HEK293 (cell line): ENCODE results near the gene CFAP107.
A peak's percentile ranks its signal among the peaks of the same experiment; 100 is the strongest.

Experiments
- CTCF ChIA-PET: fragments of 350-600 bp; formaldehyde crosslinking; extraction: SDS; loops from one replicate; lab custom pipeline; 2021; ENCODE audit warnings: antibody characterized with exemption; lab: Yijun Ruan, JAX
- POLR2A ChIA-PET: fragments of 300-600 bp; formaldehyde crosslinking; extraction: SDS; loops from one replicate; lab custom pipeline; 2020; ENCODE audit warnings: antibody characterized with exemption, inconsistent platforms; lab: Yijun Ruan, JAX
- H3K27ac ChIP-seq: fragments of 200-500 bp; sonication (Bioruptor generic); 2 replicates; pipeline ENCODE4 v1.5.1; 2014; ENCODE audit warnings: low read depth, low read length, control low read depth, inconsistent platforms; ENCODE audit errors: extremely low read depth
- H3K36me3 ChIP-seq, 2 experiments: fragments of 200-500 bp in 1 of 2; sonication (Bioruptor generic) in 1 of 2; 1 replicate in 1 of 2; 2 replicates in 1 of 2; pipeline ENCODE4 v1.5.1; 2014 to 2017; ENCODE audit warnings: inconsistent platforms in 2 of 2, low read length in 2 of 2; ENCODE audit not compliant: control insufficient read depth in 2 of 2, insufficient read depth in 1 of 2
- H3K4me1 ChIP-seq: fragments of 200-500 bp; sonication (Bioruptor generic); 2 replicates; pipeline ENCODE4 v1.5.1; 2014; ENCODE audit warnings: mild to moderate bottlenecking, low read length, inconsistent platforms; ENCODE audit not compliant: control insufficient read depth, insufficient read depth
- H3K4me3 ChIP-seq: 2 replicates; pipeline ENCODE4 v1.5.1; 2011; ENCODE audit warnings: low read depth, mild to moderate bottlenecking, control low read depth, low read length, moderate library complexity
- H3K9me3 ChIP-seq: fragments of 200-500 bp; sonication (Bioruptor generic); 2 replicates; pipeline ENCODE4 v1.5.1; 2014; ENCODE audit warnings: low read depth, low read length, inconsistent platforms; ENCODE audit not compliant: control insufficient read depth, insufficient read depth
- IKZF3 ChIP-seq: fragments of 450-650 bp; IDR thresholded peaks from 2 replicates; pipeline ENCODE4 v1.5.0; 2018; ENCODE audit warnings: missing biosample characterization, mild to moderate bottlenecking, missing genetic modification characterization, moderate library complexity
- KLF1 ChIP-seq: fragments of 450-650 bp; formaldehyde crosslinking; IDR thresholded peaks from 2 replicates; pipeline ENCODE4 v1.5.1; 2016; ENCODE audit warnings: missing biosample characterization, missing genetic modification characterization
- ZBTB1 ChIP-seq: fragments of 450-650 bp; formaldehyde crosslinking; IDR thresholded peaks from 2 replicates; pipeline ENCODE4 v1.5.1; 2016; ENCODE audit warnings: missing biosample characterization, missing genetic modification characterization
- ZNF146 ChIP-seq: fragments of 450-650 bp; formaldehyde crosslinking; IDR thresholded peaks from 2 replicates; pipeline ENCODE4 v1.5.1; 2016; ENCODE audit warnings: missing biosample characterization, missing genetic modification characterization
- ZNF266 ChIP-seq: fragments of 450-650 bp; formaldehyde crosslinking; IDR thresholded peaks from 2 replicates; pipeline ENCODE4 v1.5.1; 2016; ENCODE audit warnings: missing biosample characterization, missing genetic modification characterization, low read depth
- ZNF302 ChIP-seq: fragments of 450-650 bp; formaldehyde crosslinking; IDR thresholded peaks from 2 replicates; pipeline ENCODE4 v1.5.1; 2016; ENCODE audit warnings: missing biosample characterization, missing genetic modification characterization, low read depth
- ZNF404 ChIP-seq: fragments of 450-650 bp; formaldehyde crosslinking; IDR thresholded peaks from 2 replicates; pipeline ENCODE4 v1.5.1; 2017; ENCODE audit warnings: missing biosample characterization, missing genetic modification characterization
- ZNF792 ChIP-seq: fragments of 450-650 bp; formaldehyde crosslinking; IDR thresholded peaks from 2 replicates; pipeline ENCODE4 v1.5.1; 2016; ENCODE audit warnings: missing biosample characterization, missing genetic modification characterization
- TF ChIP-seq, protein P1 (sequence below): fragments of 450-650 bp; formaldehyde crosslinking; IDR thresholded peaks from 2 replicates; pipeline ENCODE4 v1.5.1; 2016; ENCODE audit warnings: missing biosample characterization, missing genetic modification characterization, low read depth
- TF ChIP-seq, protein P2 (sequence below): fragments of 450-650 bp; formaldehyde crosslinking; IDR thresholded peaks from 2 replicates; pipeline ENCODE4 v1.5.1; 2017; ENCODE audit warnings: missing biosample characterization, missing genetic modification characterization
- TF ChIP-seq, protein P3 (sequence below): fragments of 450-650 bp; formaldehyde crosslinking; IDR thresholded peaks from 2 replicates; pipeline ENCODE4 v1.5.1; 2016; ENCODE audit warnings: missing biosample characterization, missing genetic modification characterization, low read depth
- TF ChIP-seq, protein P4 (sequence below): fragments of 450-650 bp; formaldehyde crosslinking; IDR thresholded peaks from 2 replicates; pipeline ENCODE4 v1.5.1; 2017; ENCODE audit warnings: missing biosample characterization, missing genetic modification characterization
- TF ChIP-seq, protein P5 (sequence below): fragments of 450-650 bp; formaldehyde crosslinking; IDR thresholded peaks from 2 replicates; pipeline ENCODE4 v1.5.1; 2016; ENCODE audit warnings: missing biosample characterization, missing genetic modification characterization
- TF ChIP-seq, protein P6 (sequence below): fragments of 450-650 bp; formaldehyde crosslinking; IDR thresholded peaks from 2 replicates; pipeline ENCODE4 v1.5.1; 2016; ENCODE audit warnings: missing biosample characterization, missing genetic modification characterization
- TF ChIP-seq, protein P7 (sequence below): fragments of 450-650 bp; formaldehyde crosslinking; IDR thresholded peaks from 2 replicates; pipeline ENCODE4 v1.5.1; 2017; ENCODE audit warnings: missing biosample characterization, missing genetic modification characterization

The CFAP107 gene

DNA sequence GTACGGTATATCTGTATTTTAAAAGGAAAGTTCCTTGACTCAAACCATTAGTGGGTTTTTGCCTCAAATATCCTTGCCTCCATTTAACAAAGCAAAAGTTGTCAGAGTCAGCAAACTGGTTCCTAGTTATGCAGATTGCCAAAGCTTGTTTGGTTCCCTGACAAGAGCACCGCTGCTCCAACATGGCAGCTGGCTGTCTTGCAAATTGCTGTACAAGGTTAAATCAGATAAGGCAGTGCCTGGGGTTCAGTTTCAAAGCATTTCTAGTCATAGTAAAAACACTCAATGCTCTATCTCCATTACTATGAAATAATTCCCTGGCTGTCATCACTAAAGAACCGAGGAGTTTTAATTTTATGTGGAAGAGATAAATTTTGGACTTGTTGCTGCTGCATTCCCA lies 11.3 kb upstream of the CFAP107 start (continued):
- TF ChIP-seq KLF1 (tag by site-specific recombination): no peak
- TF ChIP-seq, all 188 proteins: peak for 0

DNA sequence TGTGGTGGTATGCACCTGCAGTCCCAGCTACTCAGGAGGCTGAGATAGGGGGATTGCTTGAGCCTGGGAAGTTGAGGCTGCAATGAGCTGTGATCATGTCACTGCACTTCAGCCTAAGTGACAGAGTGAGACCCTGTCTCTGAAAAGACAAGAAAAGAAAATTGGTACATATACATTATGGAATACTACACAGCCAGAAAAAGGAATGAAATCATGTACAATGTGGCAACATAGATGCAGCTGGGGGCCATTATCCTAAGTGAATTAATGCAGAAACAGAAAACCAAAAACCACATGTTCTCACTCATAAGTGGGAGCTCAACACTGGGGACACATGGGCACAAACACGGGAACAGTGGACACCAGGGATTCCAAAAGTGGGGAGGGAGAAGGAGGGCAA lies 7.1 kb upstream of the CFAP107 start:
- peak; percentile 54; the same call in 1 of the 2 replicates for TF ChIP-seq ZNF146
- TF ChIP-seq IKZF3 (tag by site-specific recombination): no peak
- H3K36me3 ChIP-seq: no peaks in the 10 kb centered on the region
- H3K27ac ChIP-seq: no peak overlapping the region
- CTCF ChIA-PET: no interaction called here
- no peak overlapping the region for H3K4me3 ChIP-seq
- POLR2A ChIA-PET: no interaction called here
- no peaks in the 10 kb centered on the region for H3K4me1 ChIP-seq
- no peaks in the 10 kb centered on the region for H3K9me3 ChIP-seq

DNA sequence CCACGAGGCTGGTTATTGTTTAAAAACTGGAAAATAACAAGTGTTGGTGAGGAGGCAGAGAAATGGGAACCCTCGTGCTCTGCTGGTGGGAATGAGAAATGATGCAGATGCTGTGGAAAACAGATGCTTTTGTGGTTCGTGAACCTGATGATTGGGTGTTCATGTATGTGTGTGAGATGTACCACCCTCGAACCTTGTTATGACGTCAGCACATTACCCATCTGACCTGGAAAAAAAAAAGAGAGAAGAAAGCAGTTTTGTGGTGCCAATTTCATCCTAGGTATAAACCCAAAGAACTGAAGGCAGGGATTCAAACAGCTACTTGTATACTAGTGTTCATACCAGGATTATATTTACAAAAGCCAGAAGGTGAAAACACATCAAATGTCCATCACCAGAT lies 6.4 kb upstream of the CFAP107 start:
- H3K4me3 ChIP-seq: no peak overlapping the region
- no peaks in the 10 kb centered on the region for H3K4me1 ChIP-seq
- H3K9me3 ChIP-seq: no peaks in the 10 kb centered on the region
- ChIA-PET CTCF (no interaction called here), POLR2A (no interaction called here)
- no peaks in the 10 kb centered on the region for H3K36me3 ChIP-seq
- TF ChIP-seq ZNF792 (tag by site-specific recombination): no peak
- TF ChIP-seq, protein P1, sequence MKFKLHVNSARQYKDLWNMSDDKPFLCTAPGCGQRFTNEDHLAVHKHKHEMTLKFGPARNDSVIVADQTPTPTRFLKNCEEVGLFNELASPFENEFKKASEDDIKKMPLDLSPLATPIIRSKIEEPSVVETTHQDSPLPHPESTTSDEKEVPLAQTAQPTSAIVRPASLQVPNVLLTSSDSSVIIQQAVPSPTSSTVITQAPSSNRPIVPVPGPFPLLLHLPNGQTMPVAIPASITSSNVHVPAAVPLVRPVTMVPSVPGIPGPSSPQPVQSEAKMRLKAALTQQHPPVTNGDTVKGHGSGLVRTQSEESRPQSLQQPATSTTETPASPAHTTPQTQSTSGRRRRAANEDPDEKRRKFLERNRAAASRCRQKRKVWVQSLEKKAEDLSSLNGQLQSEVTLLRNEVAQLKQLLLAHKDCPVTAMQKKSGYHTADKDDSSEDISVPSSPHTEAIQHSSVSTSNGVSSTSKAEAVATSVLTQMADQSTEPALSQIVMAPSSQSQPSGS: peak; percentile 77
- H3K27ac ChIP-seq: no peak overlapping the region

DNA sequence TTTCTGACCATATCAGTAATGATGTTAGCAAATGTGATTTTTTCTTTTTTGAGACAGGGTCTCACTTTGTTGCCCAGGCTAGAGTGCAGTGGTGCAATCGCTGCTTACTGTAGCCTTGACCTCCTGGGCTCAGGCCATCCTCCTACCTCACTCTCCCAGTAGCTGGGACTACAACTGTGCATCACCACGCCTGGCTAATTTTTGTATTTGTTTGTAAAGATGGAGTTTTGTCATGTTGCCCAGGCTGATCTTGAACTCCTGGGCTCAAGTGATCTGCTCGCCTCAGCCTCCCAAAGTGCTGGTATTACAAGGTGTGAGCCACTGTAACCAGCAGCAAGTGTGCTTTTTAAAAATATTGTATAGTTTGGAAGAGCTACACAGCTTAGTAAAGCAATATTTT lies 4.1 kb upstream of the CFAP107 start:
- CTCF ChIA-PET: no interaction called here
- no peaks in the 10 kb centered on the region for H3K36me3 ChIP-seq
- H3K27ac ChIP-seq: no peak overlapping the region

More for the DNA sequence above, 4.1 kb upstream of the CFAP107 start:
- H3K9me3 ChIP-seq: no peaks in the 10 kb centered on the region
- H3K4me1 ChIP-seq: no peaks in the 10 kb centered on the region
- POLR2A ChIA-PET: no interaction called here
- H3K4me3 ChIP-seq: no peak overlapping the region
- TF ChIP-seq, protein P2, sequence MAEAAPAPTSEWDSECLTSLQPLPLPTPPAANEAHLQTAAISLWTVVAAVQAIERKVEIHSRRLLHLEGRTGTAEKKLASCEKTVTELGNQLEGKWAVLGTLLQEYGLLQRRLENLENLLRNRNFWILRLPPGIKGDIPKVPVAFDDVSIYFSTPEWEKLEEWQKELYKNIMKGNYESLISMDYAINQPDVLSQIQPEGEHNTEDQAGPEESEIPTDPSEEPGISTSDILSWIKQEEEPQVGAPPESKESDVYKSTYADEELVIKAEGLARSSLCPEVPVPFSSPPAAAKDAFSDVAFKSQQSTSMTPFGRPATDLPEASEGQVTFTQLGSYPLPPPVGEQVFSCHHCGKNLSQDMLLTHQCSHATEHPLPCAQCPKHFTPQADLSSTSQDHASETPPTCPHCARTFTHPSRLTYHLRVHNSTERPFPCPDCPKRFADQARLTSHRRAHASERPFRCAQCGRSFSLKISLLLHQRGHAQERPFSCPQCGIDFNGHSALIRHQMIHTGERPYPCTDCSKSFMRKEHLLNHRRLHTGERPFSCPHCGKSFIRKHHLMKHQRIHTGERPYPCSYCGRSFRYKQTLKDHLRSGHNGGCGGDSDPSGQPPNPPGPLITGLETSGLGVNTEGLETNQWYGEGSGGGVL (tag by site-specific recombination): no peak
- TF ChIP-seq ZBTB1: no peak
- TF ChIP-seq ZNF266 (tag by site-specific recombination): no peak
- TF ChIP-seq ZNF302 (tag by site-specific recombination): no peak
- TF ChIP-seq, protein P3, sequence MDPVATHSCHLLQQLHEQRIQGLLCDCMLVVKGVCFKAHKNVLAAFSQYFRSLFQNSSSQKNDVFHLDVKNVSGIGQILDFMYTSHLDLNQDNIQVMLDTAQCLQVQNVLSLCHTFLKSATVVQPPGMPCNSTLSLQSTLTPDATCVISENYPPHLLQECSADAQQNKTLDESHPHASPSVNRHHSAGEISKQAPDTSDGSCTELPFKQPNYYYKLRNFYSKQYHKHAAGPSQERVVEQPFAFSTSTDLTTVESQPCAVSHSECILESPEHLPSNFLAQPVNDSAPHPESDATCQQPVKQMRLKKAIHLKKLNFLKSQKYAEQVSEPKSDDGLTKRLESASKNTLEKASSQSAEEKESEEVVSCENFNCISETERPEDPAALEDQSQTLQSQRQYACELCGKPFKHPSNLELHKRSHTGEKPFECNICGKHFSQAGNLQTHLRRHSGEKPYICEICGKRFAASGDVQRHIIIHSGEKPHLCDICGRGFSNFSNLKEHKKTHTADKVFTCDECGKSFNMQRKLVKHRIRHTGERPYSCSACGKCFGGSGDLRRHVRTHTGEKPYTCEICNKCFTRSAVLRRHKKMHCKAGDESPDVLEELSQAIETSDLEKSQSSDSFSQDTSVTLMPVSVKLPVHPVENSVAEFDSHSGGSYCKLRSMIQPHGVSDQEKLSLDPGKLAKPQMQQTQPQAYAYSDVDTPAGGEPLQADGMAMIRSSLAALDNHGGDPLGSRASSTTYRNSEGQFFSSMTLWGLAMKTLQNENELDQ: no peak
- TF ChIP-seq, protein P4, sequence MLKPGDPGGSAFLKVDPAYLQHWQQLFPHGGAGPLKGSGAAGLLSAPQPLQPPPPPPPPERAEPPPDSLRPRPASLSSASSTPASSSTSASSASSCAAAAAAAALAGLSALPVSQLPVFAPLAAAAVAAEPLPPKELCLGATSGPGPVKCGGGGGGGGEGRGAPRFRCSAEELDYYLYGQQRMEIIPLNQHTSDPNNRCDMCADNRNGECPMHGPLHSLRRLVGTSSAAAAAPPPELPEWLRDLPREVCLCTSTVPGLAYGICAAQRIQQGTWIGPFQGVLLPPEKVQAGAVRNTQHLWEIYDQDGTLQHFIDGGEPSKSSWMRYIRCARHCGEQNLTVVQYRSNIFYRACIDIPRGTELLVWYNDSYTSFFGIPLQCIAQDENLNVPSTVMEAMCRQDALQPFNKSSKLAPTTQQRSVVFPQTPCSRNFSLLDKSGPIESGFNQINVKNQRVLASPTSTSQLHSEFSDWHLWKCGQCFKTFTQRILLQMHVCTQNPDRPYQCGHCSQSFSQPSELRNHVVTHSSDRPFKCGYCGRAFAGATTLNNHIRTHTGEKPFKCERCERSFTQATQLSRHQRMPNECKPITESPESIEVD (tag by site-specific recombination): no peak
- no peak for TF ChIP-seq ZNF404 (tag by site-specific recombination)
- TF ChIP-seq, protein P5, sequence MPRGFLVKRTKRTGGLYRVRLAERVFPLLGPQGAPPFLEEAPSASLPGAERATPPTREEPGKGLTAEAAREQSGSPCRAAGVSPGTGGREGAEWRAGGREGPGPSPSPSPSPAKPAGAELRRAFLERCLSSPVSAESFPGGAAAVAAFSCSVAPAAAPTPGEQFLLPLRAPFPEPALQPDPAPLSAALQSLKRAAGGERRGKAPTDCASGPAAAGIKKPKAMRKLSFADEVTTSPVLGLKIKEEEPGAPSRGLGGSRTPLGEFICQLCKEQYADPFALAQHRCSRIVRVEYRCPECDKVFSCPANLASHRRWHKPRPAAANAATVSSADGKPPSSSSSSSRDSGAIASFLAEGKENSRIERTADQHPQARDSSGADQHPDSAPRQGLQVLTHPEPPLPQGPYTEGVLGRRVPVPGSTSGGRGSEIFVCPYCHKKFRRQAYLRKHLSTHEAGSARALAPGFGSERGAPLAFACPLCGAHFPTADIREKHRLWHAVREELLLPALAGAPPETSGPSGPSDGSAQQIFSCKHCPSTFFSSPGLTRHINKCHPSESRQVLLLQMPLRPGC (tag by site-specific recombination): no peak
- TF ChIP-seq, protein P6, sequence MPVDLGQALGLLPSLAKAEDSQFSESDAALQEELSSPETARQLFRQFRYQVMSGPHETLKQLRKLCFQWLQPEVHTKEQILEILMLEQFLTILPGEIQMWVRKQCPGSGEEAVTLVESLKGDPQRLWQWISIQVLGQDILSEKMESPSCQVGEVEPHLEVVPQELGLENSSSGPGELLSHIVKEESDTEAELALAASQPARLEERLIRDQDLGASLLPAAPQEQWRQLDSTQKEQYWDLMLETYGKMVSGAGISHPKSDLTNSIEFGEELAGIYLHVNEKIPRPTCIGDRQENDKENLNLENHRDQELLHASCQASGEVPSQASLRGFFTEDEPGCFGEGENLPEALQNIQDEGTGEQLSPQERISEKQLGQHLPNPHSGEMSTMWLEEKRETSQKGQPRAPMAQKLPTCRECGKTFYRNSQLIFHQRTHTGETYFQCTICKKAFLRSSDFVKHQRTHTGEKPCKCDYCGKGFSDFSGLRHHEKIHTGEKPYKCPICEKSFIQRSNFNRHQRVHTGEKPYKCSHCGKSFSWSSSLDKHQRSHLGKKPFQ (tag by site-specific recombination): no peak
- TF ChIP-seq, protein P7, sequence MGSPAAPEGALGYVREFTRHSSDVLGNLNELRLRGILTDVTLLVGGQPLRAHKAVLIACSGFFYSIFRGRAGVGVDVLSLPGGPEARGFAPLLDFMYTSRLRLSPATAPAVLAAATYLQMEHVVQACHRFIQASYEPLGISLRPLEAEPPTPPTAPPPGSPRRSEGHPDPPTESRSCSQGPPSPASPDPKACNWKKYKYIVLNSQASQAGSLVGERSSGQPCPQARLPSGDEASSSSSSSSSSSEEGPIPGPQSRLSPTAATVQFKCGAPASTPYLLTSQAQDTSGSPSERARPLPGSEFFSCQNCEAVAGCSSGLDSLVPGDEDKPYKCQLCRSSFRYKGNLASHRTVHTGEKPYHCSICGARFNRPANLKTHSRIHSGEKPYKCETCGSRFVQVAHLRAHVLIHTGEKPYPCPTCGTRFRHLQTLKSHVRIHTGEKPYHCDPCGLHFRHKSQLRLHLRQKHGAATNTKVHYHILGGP (tag by site-specific recombination): no peak
- TF ChIP-seq, all 188 proteins: peak for 0
